22Rv1 (cell line): ENCODE data around the gene ACRBP.

ENCODE experiments used
- ZFX ChIP-seq: fragments of 450-650 bp; IDR thresholded peaks from 2 replicates; pipeline ENCODE4 v1.6.1; 2017; ENCODE audit warnings: antibody characterized with exemption, borderline replicate concordance
- TF ChIP-seq, protein P1 (sequence below): fragments of 450-650 bp; IDR thresholded peaks from 2 replicates; pipeline ENCODE4 v1.5.1; 2017; ENCODE audit warnings: mild to moderate bottlenecking

GRCh38 chr12:6632026-6632983 is 14.9 kb downstream of the ACRBP start:
- TF ChIP-seq, protein P1, sequence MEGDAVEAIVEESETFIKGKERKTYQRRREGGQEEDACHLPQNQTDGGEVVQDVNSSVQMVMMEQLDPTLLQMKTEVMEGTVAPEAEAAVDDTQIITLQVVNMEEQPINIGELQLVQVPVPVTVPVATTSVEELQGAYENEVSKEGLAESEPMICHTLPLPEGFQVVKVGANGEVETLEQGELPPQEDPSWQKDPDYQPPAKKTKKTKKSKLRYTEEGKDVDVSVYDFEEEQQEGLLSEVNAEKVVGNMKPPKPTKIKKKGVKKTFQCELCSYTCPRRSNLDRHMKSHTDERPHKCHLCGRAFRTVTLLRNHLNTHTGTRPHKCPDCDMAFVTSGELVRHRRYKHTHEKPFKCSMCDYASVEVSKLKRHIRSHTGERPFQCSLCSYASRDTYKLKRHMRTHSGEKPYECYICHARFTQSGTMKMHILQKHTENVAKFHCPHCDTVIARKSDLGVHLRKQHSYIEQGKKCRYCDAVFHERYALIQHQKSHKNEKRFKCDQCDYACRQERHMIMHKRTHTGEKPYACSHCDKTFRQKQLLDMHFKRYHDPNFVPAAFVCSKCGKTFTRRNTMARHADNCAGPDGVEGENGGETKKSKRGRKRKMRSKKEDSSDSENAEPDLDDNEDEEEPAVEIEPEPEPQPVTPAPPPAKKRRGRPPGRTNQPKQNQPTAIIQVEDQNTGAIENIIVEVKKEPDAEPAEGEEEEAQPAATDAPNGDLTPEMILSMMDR, result no peak
- no peak for TF ChIP-seq ZFX
